ENCODE results near the gene UVRAG.

GRCh38 chr11:76103460-76103859 lies 288.4 kb downstream of the UVRAG start:
- TF ChIP-seq CTCF (IDR thresholded peaks at IDR 0.05; ENCODE audit: low read length): no peak
- TF ChIP-seq EZH2 (optimal IDR thresholded peaks at IDR 0.05; ENCODE audit: low read depth, low read length): no peak
- TF ChIP-seq EZH2phosphoT487 (IDR thresholded peaks at IDR 0.05; ENCODE audit: low read length): no peak
